ENCODE measurements around the gene BMP6. TPM values are rescaled to one million over a fixed set of nuclear protein-coding genes. Genes with fewer than 3 reads are reported as not detected.
"Not testable (repeated sequence)": the region's sequence is repeated elsewhere in the genome, so short reads cannot be mapped to it uniquely, and the experiment has no call there.

Gene BMP6
- total RNA-seq, 3 donors from 2014 or later: 3.5 to 11.1 (median 6.2) TPM

GRCh38 chr6:7813193-7813592 is 87.3 kb downstream of the BMP6 start:
- no peak overlapping the region for H3K4me3 ChIP-seq
- no peaks in the 10 kb centered on the region for H3K4me1 ChIP-seq
- TF ChIP-seq POLR2AphosphoS5 (IDR thresholded peaks at IDR 0.05): no peak
- TF ChIP-seq CTCF (IDR thresholded peaks at IDR 0.05): no peak
- TF ChIP-seq POLR2A (IDR thresholded peaks at IDR 0.05): no peak
- DNase-seq (ENCODE audit: low spot score in 2 of 2): no peak
- no peak overlapping the region for H3K27ac ChIP-seq
- no peaks in the 10 kb centered on the region for H3K36me3 ChIP-seq
- H3K27me3 ChIP-seq: no peaks in the 10 kb centered on the region
- intact Hi-C loops (cut with DNase I; ENCODE audit: low total_unique reads): no loop called here
- H3K9me3 ChIP-seq: no peaks in the 10 kb centered on the region

- Histone ChIP-seq H3K27me3 (no peaks in the 10 kb centered on the region), H3K9me3 (no peaks in the 10 kb centered on the region), H3K36me3 (no peaks in the 10 kb centered on the region), H3K4me3 (no peak overlapping the region), H3K27ac (no peak overlapping the region), H3K4me1 (no peaks in the 10 kb centered on the region)
- intact Hi-C loops (cut with DNase I; ENCODE audit: low total_unique reads): no loop called here
- no peak for DNase-seq (ENCODE audit: low spot score in 2 of 2)
- TF ChIP-seq POLR2A (IDR thresholded peaks at IDR 0.05): no peak
- TF ChIP-seq CTCF (IDR thresholded peaks at IDR 0.05): no peak
- TF ChIP-seq POLR2AphosphoS5 (IDR thresholded peaks at IDR 0.05): no peak
Measured at GRCh38 chr6:7813704-7814103, 87.8 kb downstream of the BMP6 start.

- Histone ChIP-seq H3K36me3 (no peaks in the 10 kb centered on the region), H3K4me1 (no peaks in the 10 kb centered on the region), H3K27ac (no peak overlapping the region), H3K9me3 (no peaks in the 10 kb centered on the region), H3K27me3 (no peaks in the 10 kb centered on the region), H3K4me3 (no peak overlapping the region)
- intact Hi-C loops (cut with DNase I; ENCODE audit: low total_unique reads): no loop called here
- TF ChIP-seq CTCF (IDR thresholded peaks at IDR 0.05): no peak
- no peak for TF ChIP-seq POLR2AphosphoS5 (IDR thresholded peaks at IDR 0.05)
- no peak for TF ChIP-seq POLR2A (IDR thresholded peaks at IDR 0.05)
- DNase-seq (ENCODE audit: low spot score in 2 of 2): no peak
Measured at GRCh38 chr6:7815716-7816115, 89.8 kb downstream of the BMP6 start.

- DNase-seq (ENCODE audit: low spot score in 2 of 2); H3K9me3 ChIP-seq; intact Hi-C loops (cut with DNase I; ENCODE audit: low total_unique reads); H3K4me3 ChIP-seq; H3K27ac ChIP-seq; H3K4me1 ChIP-seq; H3K27me3 ChIP-seq; H3K36me3 ChIP-seq: not testable (repeated sequence)
Measured at GRCh38 chr6:7817184-7817583, 91.3 kb downstream of the BMP6 start.

GRCh38 chr6:7818257-7819214 is 92.6 kb downstream of the BMP6 start:
- Histone ChIP-seq H3K27me3 (no peaks in the 10 kb centered on the region), H3K4me3 (no peak overlapping the region), H3K36me3 (no peaks in the 10 kb centered on the region), H3K27ac (no peak overlapping the region), H3K4me1 (no peaks in the 10 kb centered on the region), H3K9me3 (no peaks in the 10 kb centered on the region)
- TF ChIP-seq POLR2A (IDR thresholded peaks at IDR 0.05): no peak
- TF ChIP-seq CTCF (IDR thresholded peaks at IDR 0.05): no peak
- TF ChIP-seq POLR2AphosphoS5 (IDR thresholded peaks at IDR 0.05): no peak
- intact Hi-C loops (cut with DNase I; ENCODE audit: low total_unique reads): no loop called here
- DNase-seq (ENCODE audit: low spot score in 2 of 2): no peak

All from breast epithelium (tissue), 4 donors.